COR-L47 (cell line): ENCODE results near the gene FARS2.

Experiments used
- DNase-seq: peaks from one replicate; lab custom pipeline; 2025; lab: John Stamatoyannopoulos, UW

FARS2 gene

DNA sequence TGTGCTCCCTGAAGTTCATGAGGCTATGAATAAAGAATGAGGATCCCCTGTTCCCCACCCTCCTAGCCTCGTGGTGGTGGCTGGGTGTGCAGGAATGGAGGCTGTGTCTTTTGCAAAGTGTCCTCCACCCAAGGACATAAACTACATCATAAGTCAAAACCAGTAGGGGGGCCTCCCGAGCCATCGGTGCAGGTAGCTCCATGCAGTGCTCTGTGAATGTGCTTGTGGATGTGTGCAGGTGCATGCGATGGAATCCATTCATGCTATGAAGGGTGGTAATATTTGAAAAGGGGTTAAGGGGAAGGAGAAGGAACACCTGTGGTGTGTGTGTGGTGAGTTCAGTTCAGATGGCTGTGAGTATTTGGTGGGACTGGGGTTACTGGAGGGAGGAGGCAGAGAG is 548.1 kb downstream of the FARS2 start:
- DNase-seq: no peak

DNA sequence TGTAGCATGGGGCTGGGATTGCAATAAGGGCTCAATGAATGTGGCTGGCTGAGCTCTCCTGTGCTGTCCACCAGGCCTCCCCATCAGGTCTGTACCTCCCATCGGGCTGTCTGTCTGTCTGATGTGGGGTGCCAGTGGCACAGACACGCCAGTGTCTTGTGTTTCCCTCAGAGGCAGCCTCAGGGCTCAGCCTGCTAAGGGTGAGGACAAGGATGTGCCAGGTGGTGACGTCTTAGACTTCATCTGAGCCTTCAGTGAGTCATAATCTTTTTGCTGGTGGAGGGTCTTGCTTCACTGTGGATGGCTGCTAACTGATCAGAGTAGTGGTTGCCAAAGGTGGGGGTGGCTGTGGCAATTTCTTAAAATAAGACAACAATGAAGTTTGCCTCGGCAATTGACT is 550.7 kb downstream of the FARS2 start:
- no peak for DNase-seq

DNA sequence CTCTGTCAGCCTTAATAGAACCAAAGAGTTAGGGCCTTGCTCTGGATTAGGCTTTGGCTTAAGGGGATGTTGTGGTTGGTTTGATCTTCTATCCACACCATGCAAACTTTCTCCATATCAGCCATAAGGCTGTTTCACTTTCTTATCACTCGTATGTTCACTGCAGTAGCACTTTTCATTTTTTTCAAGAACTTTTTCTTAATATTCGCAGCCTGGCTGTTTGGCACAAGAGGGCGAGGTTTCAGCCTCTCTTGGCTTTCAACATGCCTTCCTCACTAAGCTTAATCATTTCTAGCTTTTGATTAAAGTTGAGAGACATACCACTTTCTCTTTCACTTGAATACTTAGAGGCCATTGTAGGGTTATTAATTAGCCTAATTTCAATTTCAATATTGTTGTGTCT is 552.3 kb downstream of the FARS2 start:
- DNase-seq: no peak

DNA sequence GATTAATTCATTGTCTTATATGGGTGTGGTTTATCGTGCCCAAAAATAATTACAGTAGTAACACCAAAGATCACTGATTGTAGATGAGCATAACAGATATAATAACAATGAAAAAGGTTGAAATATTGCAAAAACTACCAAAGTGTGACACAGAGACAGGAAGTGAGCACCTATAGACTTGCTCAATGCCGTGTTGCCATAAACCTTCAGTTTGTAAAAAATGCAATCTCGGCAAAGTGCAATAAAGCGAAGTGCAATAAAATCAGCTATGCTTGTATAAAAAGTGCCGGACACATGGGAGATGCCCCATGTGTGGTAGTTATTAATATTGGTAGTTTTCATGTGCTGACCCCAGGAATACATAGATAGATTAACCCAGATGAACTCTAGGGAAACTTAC is 552.8 kb downstream of the FARS2 start:
- DNase-seq: no peak

DNA sequence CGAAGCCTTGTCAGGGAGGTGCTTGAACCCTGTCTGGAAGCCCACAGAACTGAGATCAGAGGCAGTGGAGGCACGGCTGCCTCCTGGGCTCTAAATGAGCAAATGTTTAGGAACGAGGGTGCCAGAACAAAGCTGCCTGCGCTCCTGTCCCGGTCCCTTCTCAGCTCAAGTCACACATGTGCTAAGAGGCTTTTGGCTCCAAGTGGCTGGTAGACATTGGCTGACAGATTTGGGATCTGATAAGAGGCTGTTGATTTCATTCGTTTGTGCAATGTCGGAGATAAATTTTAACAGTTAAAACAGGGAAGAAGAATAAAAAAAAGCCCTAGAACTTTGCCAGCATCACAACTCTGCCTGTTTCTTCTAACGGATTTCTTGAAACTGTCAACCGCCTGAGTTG is 553.6 kb downstream of the FARS2 start:
- DNase-seq: no peak

DNA sequence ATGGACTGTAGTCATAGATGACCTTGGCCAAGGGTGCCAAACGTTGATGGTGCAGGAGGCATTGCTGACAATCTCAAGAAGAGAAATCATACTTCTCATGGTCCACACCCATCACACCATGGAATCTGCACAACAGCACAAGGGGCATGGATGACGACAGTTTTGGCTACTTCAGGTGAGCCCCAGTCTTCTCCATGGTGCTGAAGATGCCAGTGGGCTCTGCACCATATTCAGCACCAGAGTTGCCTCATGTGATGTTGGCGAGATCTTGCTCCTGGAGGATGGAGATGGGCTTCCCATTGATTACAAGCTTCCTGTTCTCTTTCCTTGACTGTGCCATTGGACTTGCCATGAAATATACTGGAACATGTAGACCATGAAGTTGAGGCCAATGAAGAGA is 556.6 kb downstream of the FARS2 start:
- DNase-seq: no peak

DNA sequence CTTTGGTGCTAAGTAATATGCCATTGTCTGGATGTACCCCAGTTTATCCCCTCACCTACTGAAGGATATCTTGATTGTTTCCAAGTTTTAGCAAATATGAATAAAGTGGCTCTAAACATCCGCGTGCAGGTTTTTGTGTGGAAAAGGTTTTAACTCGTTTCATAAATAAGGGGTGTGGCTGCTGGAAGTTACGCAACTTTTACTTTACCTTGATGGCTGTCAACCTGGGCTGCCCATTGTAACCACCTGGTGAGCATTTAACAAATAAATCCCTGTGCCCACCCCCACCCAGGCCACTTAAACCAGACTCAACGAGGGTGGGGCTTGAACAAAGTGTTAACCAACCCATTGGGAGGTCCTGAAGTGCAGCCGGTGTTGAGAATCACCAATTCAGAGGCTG is 557.6 kb downstream of the FARS2 start:
- no peak for DNase-seq
